HG03135 (cell line): ENCODE results near the gene MYO16.

Experiments
- ATAC-seq: cut with Tn5 transposase; IDR thresholded peaks from one replicate; pipeline ENCODE4 v1.9.1; 2021; ENCODE audit warnings: mild to moderate bottlenecking, moderate library complexity; ENCODE audit not compliant: unreplicated experiment

MYO16 gene

DNA sequence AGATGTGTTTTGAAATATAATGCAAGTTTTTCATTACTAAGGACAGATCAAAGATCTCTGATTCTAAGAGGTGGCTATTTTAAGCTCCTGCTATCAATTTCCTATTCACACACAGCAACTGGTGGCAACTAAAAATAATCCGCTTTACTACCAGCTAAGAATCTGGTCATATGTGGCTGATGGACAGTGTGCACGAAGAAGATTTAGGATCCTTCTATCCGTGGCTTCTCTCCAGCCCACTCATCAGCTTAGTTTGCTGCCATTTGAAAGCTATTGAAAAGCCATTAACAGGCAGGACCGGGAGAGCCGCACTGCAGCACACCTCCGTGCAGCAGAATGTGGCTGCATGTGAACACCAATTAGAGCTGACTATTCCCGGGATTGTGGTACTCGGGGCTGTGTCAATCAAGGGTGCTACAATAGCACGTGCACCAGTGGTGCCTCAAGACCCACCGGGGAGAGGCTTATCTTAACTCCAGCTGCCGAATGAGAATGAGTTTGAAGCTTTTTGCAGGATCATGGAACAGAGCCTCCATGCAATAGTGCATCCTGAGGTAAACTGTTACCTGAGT is at the start of gene MYO16:
TSS of gene MYO16 (plus strand) at position 431 of the 572 bp plus-strand sequence. CDS start 234 bp downstream, outside the sequence.
- no peak for ATAC-seq

GRCh38 chr13:108586826-108587225 is 42.6 kb upstream of the MYO16 start:
- no peak for ATAC-seq

DNA sequence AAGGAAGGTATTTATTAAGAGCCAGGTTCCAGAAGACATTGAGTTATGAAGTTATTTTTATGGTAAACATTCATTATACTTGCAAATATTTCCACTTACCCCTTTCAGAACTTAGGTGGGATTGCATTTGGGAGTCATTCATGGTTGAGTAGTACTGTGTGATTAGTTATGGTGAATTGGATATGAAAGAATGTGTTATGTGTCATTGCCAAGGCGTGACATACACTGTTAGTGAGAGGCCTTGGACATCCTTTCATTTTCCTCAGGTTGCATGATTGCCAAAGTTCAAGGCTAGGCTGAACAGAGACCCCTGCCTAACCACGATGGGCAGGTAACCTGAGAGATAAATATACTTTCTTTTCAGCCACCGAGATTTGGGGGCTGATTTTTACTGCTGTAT is 40.9 kb upstream of the MYO16 start:
- no peak for ATAC-seq

GRCh38 chr13:108594153-108594552 is 35.3 kb upstream of the MYO16 start:
- ATAC-seq, result no peak

DNA sequence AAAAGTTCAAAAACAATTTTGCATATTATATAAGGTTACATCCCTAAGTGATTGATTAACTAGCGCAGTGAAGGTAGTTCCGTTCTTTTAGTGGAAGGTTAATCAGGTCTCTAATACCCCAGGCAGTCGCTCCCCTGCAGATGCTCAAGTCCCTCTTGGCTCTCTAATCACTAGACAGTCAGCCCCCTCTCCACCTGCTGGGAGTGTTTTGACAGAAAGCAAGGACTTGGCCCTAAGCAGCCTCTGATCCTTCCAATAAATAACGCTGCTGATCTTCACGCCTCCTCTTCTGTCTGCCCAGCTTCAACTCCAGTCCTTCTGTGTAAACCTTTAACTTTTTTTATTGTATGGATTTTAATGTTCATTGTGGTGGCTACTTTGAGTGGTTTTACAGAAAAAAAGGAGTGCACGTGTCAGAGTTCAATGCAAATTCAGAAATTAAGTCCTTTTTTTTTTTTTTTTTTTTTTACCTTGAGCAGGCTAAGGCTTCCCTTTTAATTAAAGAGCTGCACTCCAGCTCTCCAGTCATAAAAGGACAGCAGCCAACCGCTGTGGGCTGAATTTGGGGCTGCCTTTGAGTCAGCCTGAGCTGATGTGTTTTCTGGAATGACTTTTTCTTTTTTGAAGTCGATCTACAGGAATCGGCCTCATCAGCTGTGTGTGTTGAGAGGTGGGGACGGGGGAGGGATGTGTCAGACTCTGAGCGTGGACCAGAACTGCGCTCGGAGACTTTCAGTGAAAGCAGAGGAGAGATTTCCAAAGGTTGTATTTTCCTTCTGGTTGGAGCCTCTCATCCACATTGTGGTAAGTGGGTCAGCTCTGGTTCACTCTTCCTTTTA is 33.8 kb upstream of the MYO16 start:
- no peak for ATAC-seq

GRCh38 chr13:108597943-108598342 is 31.5 kb upstream of the MYO16 start:
- ATAC-seq, result no peak

DNA sequence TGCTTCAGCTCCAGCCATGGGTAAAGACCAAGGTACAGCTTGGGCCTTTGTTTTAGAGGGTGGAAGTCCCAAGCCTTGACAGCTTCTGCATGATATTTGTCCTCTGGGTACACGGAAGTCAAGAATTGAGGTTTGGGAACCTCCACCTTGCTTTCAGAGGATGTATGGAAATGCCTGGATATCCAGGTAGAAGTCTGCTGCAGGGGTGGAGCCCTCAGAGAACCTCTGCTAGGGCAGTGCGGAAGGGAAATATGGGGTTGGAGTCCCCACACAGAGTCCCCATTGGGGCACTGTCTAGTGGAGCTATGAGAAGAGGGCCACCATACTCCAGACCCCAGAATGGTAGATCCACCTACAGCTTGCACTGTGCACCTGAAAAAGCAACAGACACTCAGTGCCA is 23.0 kb upstream of the MYO16 start:
- ATAC-seq, result no peak

DNA sequence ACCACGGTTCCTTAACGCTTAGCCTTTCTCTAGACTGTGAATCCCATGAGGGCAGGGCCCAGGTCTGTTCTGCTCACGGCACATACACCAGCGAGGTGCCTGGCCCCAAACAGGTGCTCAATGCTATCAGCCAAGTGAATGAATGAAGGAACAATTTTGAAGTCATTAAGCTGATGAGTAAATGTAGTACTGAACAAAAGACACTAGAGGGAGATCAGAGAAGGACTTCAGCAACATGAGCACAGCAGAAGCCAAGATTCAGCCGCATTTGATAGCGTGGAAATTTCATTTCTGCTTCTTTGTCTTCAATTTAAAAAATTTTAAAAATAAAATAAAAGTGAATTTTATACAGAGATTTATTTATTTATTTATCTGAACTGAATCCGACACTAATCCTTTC is 20.1 kb upstream of the MYO16 start:
- ATAC-seq, result no peak

DNA sequence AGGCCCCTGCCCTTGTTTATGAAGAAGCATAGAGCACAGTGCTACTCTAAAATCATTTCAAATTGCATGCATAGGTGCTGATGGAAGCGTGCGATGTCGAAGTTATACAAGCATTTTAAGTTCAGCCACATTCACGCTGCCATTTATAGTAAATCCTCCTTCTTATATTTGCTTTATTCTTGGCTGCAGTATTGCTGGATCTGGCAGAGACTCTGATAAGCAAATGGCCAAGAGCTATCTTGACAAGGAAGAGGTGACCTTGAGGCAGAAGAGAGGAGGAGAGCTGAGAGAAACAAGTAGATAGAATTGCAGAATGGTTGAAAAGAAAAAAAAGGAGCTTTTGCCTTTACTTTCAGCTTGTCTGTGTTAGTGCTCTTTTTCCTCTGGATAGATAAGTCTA is 18.9 kb upstream of the MYO16 start:
- ATAC-seq, result no peak

GRCh38 chr13:108615241-108615640 is 14.2 kb upstream of the MYO16 start:
- no peak for ATAC-seq

DNA sequence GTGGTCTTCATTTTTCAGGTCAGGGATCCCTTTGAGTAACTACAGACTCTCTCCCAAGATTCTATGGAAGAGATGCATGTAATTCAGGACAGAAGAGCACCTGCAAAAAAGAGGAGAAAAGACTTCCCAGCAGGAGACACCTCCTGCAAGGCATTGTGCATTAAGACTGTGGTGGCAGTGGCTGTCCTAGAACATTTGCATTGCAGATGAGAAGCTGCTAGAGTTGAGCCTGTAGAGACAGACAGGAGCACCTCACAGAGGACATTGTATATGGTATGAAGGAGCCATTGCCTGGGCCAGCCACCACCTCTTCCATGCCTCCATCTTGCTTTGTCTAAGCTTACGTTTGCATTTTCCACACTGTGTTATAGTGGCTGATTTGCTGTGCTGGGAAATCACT is 11.2 kb upstream of the MYO16 start:
- ATAC-seq, result no peak

GRCh38 chr13:108621462-108621861 is 7.9 kb upstream of the MYO16 start:
- no peak for ATAC-seq

- no peak for ATAC-seq
Measured at GRCh38 chr13:108624108-108624507, 5.3 kb upstream of the MYO16 start.

GRCh38 chr13:108624979-108625378 is 4.4 kb upstream of the MYO16 start:
- no peak for ATAC-seq

- no peak for ATAC-seq
Measured at GRCh38 chr13:108629988-108630387, 577 bp downstream of the MYO16 start.

DNA sequence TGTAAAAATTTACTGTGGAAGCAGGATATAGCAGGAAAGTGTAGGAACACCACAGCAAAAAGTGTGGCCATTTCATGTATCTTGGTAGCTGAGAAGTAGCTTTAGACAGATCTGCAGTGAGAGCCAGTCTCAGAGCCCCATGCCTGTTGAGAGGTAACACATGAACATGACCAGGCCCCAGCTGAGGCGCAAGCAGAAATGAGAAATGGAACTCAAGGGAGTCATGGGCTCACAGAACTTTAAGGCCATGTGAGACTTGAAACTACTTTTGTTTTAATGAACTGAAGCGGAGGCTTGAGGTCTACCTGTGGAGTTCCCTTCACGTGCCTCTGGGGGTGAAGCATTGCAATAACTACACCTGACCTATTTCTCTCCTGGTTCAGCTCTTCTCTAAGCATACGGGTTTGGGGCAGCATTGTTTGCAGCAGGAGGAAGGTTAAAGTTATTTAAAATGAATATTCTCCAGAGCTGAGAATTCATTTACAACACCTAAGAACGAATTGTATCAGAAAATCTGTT is 3.3 kb downstream of the MYO16 start:
- ATAC-seq, result no peak

DNA sequence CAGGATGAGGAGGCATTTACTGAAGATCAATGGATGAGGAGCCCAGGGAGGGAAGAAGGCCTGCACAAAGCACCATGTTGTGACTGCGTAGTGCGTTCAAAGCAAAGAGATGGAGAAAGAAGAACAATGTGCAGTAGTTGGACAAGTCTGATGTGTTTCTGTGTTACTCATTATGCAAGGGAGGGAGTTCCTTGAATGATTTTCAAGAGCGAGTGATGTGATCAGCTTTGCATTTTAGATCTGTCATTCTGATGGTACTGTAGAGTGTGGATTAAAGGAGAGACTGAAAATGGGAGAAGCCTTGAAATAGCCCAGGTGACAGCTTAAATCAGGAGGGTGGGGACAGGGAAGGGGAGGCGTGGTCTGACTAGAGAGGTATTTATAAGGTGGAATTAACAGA is 9.5 kb downstream of the MYO16 start:
- ATAC-seq, result no peak

DNA sequence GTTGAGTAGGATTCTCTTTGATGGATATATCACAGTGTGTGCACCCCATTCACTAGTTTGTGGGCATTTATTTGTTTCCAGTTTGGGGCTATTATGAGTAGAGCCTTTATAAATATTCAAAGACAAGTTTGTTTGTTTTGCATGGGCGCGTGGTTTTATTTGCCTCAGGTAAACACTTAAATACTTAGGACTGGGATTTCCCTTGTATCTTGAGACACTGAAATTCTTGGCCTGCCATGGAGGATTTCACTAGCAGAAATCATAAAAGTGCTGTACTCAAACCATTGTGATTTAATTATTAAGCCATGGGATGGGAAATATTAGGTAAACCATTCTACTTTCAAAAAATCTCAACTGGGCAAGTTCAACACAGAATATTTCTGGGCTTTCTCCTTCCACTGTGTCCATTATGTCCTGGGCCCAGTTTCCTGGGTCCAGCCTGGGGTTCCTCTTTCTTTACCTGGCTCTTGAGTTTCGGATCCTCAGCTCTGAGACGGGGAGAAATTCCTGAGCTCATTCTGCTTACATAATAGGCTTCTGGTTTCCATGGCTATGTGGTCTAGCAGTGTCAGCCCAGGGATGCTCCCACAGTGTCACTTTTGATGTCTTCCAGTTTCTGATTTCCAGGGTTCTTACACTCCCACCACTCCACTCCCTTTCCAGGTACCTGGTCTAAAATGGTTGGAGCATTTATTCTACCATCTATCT is 14.4 kb downstream of the MYO16 start:
- ATAC-seq, result no peak

DNA sequence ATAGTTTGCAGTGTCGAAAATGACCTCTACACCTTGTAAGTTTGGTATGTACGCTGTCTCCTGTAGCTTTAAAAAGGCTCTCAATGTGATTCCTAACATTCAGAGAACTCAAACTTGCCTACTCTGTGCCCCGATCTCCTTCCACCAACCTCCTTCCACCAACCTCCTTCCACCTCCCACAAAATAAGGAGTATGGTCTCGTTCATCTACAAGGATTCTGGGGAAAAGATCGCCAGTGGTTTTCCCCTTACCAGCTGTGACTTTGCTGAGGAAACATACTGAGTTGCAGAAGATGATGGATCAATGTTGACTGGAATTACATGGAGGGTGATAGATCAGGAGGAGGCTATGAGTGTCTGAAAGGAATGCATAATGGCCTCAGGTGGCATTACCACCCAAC is 16.0 kb downstream of the MYO16 start:
- no peak for ATAC-seq

- ATAC-seq, result no peak
Measured at GRCh38 chr13:108650271-108650670, 20.9 kb downstream of the MYO16 start.

DNA sequence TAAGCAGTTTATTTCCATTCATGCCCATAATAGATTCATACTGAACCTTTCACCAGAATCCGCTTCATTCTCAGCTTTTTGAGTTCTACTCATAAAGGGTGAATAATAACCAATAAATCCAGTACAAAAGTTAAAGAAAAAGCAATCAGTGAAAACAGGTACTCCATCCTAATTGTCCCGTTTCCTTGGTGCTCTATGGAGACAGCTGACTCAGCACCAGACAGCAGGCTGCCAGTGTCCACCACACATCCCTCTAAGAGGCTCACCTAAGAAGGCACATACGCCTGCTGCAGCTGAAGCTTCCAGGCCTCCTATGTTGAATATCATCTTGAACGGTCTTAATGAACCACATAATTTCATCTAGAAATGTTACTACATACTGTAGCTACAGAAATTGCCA is 27.3 kb downstream of the MYO16 start:
- ATAC-seq, result no peak

GRCh38 chr13:108657519-108657918 is 28.1 kb downstream of the MYO16 start:
- ATAC-seq, result no peak
